ENCODE results near the gene EIF4B.

EIF4B gene

DNA sequence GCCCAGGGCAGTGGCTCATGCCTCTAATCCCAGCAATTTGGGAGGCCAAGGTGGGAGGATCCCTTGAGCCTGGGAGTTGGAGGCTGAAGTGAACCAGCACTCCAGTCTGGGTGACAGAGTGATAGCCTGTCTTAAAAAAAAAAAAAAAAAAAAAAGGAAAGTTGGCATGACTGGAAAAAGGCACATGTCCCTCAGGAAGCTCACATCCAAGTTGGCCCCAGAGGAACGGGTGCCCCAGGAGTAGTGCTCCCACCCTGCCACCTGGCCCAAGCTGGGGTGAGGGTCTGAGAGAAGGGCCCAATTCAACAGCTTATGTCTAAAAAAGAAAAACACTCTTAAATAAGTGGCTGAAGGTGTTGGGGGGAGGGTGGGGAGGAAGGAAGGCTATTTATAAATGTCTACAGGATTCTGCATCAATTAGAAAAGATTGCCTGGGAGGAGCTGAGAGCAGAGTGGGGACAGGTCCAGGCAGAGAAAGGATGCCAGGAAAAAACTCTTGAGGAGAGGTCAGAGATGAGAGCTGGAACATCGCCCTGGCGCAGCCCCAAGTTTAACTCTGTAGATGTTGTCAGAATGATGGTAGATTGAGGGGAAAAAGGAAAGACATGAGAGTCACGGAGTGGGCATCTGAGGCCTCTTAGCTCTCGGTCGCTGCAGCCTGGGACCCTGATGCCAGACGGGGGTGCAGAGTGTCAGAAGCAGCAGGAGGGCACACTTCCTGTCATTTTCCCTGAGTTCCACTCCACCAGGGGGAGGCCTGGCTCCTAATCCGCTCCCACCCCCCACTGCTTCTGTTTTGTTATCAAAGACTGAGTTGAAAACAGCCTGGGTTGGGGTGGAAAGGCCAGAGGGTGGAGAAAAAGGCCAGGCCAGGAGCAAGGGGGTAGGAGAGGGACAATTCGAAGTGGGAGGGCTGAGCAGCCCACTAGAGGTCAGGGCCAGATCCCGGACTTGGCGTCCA lies 65.6 kb downstream of the EIF4B start:
- DNase-seq: no peak

DNA sequence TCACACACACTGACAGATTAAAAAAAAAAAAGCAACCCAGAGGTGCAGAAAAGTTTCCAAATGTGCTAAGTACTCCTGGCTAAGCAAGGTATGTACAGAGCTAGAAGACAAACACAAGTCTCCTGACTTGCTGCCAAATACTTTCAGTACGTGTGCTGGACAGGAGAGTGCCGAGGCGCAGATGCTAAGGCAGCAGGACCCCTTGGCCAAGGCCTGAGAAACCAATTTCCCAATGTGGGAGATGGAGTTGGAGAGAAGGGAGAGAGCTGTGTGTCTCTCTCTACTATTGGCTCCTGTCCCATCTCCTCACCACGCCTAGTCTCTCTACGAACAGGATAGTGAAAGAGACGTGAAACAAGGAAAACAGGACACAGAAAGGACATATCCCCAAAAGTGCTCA lies 67.6 kb downstream of the EIF4B start:
- no peak for DNase-seq

DNA sequence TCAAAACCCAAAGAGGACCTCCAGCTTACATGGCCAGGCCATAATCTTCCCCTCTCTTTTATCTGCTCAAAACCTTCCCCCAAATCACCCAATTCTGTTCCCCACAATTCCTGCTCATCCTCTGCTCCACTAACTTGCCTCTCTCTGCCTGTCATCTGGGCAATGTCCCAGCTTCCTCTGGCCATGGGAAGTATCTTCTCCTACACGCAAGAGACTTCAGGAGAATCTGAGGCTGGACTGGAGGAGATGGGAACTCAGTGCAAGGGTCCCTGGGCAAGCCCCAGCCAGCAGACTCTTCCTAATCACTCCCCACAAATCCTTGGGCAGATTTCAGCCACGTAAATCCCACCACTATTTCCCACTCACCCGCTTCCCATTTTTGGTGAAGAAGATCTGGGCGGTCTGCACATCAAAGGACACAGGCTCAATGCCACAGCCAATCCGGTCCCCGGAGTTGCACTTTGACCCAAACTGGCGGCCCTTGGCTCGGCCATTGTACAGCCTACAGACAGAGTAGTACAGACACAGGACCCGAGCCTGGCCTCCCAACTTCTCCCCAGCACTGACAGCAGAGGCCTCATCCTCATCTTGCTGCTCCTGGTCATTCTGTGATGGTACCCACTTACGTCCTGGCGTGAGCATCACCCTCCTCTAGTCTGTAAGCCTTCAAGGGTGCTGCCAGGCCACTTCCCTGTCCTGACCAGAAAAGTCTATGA lies 68.2 kb downstream of the EIF4B start:
- no peak for DNase-seq

DNA sequence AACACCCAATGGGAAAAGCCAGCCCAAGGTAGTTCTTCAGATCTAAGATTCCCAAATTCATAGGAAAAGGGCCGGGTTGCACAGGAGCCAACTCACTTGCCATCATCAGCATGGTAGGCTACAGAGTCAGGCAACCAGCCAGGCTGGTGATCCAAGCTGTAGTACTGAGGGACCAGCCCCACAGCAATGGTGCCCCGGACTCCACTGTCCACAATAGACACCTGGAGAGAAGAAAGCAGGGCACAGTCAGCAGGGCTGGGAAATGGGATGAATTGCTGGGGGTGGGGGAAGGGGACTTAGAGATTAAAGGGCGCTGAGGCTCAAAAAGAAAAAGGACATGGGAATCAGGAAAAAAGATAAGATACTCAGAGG lies 68.7 kb downstream of the EIF4B start:
- no peak for DNase-seq

DNA sequence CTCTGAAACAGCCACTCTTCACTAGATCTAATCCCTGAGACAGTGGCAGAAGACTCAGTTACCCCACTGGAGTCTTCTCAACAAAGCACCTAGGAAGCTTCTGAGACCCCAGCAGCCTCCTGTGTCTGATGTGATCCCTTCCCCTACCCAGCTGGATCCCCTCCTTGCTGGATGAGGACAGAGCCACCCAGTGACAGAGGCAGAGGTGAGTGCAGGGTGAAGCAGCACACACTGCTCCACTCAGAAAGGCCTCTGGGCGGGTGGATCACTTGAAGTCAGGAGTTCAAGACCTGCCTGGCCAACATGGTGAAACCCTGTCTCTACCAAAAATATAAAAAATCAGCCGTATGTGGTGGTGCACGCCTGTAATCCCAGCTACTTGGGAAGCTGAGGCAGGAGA lies 70.2 kb downstream of the EIF4B start:
- DNase-seq: no peak

DNA sequence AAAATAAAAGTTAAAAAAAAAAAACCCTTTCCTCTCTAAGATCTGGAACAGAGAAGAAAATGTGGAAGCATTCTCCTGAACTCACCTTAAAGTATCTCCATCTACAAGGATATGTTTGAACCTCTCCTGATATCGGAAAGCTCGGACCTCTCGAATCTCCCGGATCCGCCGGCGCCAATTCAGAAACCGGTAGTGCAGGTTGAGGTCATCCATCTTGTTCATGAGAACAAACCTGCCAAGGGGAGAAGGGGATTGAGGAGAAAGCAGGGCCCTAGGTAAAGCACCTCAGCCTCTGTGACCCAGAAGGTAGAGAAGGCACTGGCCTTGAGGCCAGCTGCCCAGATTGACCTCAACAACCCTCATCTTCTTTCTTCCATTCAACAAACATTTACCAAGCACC lies 70.8 kb downstream of the EIF4B start:
- DNase-seq: no peak

DNA sequence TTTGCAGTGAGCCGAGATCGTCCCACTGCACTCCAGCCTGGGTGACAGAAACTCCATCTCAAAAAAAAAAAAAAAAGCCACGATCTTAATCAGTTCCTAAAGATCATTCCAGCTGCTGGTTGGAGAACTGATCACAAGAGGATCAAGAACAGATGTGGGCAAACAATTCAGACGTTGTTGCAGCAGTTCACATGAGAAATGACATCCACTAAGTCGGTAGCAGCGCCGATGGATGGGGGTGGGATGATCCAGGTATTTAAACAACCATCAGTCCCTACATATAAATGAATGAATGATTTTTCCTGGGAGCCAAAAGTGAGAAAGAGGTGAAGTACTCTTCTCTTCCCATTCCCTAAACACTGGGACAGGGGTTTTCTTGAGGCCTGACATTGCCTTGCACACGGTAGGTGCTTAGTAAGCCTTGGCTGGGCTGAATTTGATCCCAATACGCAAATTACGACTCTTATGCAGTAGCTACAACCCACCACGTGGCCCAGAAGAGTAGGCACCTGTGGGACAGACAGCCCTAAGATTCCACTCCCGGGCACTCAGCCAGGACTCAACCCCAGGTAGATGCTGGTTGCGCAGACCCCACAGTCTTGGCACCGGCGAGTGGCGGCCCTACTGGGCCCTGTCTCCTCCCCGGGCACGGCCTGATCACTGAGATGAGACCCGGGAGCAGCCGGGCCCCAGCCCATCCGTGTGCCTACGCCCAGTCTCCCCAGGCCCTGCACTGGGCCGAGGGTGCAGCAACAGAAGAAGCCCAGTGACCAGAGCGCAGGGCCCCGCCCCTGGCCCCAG lies 72.4 kb downstream of the EIF4B start:
- DNase-seq: no peak

DNA sequence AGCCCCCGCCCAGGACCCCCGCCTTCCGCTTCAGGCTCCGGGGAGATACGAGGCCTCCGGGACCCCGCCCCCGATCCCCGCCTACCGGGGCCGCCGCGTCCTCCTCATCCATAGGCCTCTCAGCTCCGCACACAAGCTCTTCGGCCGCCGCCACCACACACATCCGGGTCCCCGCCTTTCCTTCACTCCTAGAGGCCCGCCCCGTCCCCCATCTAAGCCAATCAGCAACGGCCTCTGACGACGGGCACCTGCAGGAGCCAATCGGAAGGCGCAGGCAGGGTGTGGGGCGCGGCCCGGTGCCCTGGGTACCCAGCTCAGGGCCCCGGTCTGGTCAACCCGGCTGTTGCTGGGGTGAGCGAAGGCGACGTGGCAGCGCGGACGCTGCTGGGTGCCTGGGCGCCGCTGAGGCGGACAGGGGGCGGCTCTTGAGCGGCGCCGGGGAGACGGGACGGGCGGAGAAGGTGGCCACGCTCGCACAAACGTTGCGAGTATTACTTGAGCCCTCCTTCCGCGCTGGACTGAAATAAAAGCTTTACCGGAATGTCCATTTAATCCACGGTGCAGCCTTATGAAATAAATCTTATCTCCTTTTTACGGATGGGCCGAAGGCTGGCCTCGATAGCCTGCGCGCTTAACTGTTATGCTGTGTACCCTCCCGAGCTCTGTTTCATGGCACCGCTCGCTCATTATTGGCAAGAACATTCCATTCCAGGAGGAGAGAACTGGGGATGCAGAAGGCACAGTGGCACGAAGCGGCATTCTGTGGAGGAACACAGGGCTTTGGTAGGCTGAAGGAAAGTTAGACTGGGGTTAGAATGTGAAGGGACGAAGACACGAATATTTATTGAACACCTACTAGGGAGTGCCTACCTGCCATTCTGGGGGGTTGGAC lies 73.2 kb downstream of the EIF4B start, which contains the start of gene SPRYD3:
TSS of gene SPRYD3 (minus strand) at position 165 of the 892 bp plus-strand sequence. CDS start at position 108, 57 bp downstream.
- peak; percentile 87 for DNase-seq

DNA sequence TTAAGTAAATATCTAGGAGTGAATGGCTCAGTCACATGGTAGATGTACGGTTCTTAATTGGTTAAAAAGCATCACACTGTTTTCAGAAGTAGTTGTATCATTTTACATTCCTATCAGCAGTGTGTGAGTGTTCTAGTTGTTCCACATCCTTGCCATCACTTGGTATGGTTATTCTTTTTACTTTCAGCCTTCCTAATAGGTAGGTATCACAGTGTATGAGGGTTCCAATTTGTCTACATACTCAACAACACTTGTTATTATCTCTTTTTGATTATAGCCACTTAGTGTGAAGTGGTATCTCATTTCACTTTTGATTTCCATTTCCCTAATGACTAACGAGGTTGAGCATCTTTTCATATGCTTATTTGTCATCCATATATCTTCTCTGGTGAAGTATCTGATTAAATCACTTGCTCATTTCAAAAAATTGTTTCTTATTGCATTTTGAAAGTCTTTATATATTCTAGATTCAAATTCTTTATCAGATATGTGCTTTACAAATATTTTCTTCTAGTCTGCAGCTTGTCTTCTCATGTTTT lies 76.5 kb downstream of the EIF4B start:
- no peak for DNase-seq

DNA sequence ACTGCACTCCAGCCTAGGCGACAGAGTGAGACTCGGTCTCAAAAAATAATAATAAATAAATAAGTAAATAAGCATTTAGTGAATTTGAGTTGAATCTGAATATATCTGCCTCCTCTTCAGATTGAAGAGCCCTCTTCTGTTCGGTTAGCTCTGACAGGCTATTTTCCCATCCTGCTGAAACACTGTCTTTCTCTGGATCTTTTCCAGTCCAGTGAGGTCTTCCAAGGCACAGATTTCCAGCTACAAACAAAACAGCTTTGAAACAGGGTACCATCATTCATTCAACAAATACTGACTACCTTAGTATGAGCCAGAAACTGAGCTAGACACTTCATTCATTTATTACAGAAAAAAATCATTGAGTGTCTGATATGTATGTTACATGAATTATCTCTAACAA lies 80.1 kb downstream of the EIF4B start:
- no peak for DNase-seq

DNA sequence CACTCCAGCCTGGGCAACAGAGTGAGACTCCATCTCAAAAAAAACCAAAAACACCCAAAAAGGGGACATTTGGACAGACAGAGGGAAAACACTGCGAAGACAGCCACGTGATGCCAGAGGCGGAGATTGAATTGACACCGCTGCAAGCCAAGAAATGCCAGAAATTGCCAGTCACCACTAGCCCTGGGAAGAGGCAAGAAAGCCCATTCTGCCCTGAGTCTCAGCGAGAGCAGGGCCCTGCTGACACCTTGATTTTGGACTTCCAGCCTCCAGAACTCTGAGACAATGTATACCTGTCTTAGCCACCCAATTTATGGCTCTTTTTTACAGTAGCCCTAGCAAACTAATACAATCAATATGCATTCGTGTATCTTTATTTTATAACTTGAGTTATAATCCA lies 83.8 kb downstream of the EIF4B start:
- DNase-seq: no peak

DNA sequence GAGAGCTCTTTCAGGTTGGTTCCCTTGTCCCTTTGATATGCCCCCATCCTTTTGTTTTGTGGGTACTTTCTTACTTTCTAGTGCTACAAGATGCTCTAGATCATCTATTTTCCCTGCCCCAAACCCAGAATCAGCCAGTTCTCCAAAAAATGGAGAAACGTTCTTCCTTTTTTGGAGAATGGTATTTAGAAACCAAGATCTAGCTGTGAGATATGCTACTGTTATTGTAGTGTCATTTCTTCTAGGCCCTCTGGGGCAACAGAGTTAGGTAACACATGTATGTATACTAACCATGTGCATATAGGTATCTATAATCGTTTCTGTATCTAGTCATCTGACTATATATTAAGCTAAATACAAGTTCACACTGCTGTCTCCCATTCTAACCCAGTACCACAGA lies 84.3 kb downstream of the EIF4B start:
- no peak for DNase-seq

DNA sequence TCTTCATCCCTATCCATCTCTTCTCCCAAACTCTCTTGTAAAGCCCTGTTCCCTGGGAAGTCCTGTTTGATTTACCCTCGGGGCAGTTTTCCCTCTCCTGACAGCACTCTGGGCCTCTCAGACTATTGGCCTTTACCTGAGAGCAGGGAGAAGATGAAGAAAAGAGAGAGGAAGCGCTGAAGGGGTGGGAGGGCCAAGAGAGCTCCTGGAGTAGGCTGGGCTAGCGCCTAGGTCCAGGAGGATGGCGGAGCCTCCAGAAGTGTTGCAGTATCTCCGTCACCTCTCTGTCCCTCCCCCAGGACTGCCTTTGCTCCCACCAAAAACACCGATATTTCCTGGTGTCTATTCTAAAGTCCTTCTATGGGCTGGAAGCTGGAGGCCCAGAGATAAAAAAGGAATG lies 85.5 kb downstream of the EIF4B start:
- DNase-seq: no peak
